GM21367 (cell line): ENCODE measurements around the gene GARS1.

Experiments
- ATAC-seq: cut with Tn5 transposase; IDR thresholded peaks from one replicate; pipeline ENCODE4 v1.9.1; 2021; ENCODE audit not compliant: unreplicated experiment

GARS1 gene

DNA sequence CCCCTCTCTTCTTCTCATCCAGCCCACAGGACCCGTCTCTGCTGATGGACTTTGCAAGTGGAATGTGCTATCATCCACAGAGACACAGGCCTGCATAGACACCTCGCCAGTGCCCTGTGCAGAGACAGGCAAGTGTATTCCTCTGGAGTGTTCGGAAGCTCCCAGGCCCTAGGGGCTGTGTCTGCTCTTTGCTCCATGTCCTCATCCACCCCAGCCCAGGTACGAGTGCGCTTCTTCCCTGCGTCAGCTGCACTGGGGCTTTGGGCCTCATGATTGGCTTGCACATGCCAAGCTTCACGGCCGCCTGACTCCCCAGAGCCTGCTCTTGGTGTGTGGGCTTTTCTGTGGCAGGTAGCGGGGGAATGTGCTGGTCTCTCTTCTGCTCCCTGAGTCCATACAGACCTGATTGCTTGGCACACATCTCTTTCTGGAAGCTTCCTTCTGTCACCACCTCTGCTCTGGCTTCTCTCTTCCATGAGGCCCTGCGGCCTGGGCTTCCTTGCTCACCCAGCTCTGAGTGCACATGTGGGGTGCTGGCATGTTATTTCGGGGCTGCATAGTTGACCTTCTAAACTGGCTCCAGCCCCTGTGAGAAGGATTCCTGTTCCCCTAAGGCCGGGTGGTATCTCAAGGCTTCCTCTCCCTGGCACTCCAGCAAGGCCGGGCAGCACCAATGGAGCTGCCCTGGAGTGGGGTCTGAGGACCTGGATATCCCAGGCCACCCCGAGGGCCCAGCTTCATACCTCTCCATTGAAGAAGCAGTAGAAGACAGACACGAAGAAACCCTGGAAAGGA is 59.8 kb downstream of the GARS1 start:
- ATAC-seq: no peak

DNA sequence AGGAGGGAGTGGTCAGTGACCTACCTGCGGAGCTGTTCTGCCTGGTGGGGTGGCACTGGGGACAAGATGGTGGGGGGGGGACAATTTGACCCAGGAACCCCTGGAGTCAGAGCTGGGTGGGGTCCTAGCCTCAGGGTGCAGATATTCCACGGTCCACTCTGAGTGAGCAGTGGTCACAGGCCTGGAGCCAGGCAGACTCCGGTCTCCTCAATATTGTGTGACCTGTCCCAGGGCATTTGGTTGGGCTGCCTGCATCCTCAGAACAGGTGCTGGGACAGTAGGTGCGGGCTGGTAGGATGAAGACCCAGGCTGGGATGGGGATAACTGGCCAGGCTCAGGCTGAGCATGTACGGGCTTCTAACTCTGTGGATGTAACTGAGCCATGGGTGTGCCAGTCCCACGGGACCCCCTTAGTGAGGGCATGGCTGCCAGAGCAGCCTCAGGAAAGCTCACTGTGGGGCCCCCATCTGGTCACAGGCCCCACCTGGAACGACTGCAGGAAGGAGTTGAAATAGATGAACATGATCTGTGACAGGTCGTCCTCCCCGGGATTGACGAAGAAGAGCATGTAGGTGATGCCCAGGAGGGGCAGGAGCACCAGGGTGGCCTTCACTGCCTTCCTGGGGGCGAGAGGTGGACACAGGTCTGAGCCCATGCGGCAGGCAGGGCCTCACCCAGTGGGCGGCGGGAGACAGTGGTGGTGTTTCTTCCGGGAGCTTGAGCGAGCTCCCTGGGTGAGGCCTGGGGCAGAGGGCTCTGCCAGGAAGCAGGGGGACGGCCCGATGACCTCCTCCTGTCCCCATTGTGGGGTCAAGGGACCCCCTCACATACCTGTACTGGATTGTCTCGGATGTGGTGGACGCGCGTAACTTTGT is 60.7 kb downstream of the GARS1 start:
- ATAC-seq: no peak

DNA sequence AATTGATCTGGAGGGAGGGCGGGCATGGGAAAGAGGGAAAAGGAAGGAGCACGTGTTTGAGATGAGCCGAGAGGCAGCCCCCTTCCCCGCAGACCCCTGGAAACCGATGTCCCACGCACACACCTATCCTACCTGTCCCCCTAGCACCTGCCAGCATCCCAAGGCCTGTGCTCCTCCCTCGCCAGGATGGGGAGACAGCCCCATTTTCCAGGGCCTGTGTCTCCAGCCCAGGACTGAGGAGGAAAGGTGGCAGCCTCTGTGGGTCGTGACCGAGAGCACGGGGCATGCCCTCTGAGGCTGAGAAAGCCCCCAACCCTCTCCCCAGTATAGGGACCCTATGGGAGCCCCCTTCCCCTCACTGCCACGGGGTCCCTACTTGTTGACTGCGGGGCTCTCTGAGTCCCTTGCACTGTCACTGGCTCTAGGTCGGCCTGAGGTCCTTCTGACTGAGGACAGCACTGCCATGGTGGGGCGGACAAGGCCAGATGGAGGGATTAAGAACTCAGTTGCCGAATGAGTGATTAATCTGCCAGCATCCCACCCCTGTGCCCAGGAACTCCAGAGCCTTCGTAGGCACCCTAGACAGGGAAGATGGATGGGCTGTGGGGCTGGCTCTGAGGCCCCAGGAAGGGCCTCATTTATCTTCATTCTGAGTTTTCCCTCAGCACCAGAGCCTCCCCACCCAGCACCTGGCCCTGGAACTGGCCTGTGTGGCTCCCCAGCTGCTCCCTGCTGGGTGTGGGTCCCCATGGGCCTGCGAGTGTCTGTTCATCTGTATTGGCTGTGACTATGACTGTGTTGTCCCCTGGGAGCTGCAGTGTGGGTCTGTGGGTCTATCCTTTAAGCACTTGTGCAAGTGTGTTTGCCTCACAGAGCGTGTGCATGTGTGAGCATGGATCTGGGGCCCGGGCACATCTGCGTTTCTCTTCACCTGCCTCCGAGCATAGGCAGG is 61.6 kb downstream of the GARS1 start:
- ATAC-seq: no peak

DNA sequence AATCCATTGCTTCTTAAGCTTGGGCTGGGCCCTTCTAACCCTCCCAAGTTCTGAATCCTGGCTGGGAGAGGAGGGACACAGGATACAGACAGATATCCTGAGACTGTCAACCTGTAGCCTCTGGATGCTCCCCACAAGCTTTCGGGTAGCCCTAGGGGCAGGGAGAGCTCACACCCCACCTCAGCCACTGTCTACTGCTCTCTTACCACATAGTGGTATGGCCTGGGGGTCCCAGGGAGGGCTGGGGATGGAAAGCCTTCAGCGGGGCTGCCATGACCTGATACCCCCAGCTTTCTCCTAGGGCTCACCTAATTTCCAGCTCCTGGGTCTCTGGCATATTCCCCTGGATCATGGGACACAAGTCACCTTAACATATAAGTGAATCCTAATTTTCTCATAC is 62.5 kb downstream of the GARS1 start:
- no peak for ATAC-seq

DNA sequence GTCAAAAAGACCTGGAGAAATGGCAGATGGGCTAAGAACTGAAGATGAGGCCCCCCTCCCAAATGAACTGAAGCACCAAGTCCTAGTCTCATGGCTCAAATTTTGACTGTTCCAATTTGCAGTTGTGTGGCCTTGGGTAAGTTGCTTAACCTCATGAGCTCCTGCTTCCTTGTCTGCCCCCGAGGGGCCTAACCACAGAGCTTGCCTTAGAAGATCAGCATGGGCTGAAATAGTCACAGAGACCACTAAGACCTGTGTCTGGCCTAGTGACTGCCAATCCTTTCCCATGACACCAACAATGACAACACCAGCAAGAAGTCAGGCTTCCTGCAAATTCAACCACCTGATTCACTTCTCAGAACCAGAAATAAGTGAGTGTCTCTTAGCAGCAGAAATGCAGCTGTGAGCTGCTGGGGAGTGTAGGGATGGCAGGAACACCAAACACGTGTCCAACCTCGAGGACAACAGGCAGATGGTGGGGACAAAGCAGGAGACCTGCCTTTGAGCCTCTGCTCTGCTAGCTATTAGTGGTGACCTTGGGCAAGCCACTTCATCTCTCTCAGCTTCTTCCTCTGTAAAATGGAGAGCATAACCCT is 63.9 kb downstream of the GARS1 start:
- no peak for ATAC-seq

DNA sequence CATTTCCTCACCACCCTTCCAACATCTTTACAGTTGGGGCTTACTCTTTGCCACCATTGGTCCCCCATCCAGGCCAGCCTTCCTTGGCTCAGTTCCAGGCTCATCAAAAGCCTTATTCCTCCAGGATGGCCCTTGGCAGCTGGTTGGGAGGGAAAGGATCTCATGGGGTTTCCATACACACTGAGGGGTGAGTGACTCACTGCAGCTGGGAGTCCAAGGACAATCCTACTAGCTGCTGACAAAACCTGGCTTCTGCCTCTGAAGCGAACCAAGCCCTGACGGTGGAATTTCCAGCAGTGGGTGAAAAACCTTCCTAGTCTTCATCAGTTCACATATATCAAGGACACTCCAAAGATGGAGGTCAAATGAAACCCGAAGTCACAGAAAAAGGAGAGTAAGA is 64.6 kb downstream of the GARS1 start:
- ATAC-seq: no peak

DNA sequence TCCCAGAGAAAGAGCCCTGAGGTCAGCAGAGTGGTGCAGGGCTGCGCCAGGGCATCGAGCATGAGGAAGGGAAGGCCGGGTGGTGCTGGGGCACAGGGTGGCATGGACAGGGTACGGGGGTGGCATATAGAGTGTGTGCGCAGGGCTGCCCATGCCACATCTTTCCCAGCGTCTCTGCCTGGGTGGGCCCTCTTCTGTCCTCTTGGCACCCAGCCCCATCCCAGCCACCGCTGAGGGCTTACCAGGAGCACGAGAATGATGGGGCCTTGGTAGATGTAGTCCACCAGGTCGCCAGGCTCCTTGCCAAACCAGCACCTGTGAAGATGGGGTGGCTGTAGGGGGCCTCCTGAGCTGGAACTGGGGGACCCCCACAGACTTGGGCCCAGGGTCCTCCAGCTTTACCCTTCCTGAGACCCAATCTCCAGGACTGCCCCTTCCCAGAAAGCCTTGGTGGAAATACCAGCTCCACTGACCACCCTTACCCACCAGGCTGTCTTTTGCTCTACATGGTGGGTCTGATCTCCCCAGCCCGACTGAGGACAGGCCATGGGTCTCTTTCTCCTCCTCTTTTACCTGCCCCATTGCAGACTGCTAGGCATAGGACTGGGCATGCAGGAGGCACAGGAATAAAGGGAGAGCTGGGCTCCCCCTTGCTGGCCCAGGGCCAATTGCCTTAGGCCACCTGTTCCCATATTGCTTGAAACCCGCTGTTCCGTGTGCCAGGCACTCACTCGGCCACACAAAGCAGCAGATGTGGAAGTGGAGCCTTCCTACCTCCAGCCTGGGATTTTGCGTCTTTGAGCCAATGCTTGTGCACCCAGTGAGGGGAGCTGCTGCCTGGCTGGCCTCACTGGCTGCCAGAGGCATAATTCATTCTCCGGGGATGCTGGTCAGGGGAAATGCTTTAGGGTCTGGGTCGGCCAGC is 65.9 kb downstream of the GARS1 start:
- ATAC-seq: no peak

DNA sequence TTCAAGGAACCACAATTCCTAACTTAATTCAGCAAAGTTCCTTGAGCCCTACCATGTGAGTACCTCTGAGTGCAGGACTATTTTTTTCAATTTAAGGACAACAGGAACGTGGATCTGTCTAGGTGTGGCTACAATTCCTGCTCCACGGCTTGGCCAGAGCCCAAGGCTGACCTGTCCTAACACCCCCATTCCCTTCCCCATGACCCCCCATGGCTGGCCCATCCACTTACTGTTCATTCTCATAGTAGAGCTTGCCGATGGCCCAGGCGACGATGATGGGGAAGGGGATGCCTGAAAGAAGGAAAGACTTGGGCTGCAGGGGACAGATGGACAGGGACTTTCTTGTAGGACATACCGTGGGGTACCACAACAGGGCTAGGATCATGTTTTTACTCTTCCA is 67.2 kb downstream of the GARS1 start:
- no peak for ATAC-seq

DNA sequence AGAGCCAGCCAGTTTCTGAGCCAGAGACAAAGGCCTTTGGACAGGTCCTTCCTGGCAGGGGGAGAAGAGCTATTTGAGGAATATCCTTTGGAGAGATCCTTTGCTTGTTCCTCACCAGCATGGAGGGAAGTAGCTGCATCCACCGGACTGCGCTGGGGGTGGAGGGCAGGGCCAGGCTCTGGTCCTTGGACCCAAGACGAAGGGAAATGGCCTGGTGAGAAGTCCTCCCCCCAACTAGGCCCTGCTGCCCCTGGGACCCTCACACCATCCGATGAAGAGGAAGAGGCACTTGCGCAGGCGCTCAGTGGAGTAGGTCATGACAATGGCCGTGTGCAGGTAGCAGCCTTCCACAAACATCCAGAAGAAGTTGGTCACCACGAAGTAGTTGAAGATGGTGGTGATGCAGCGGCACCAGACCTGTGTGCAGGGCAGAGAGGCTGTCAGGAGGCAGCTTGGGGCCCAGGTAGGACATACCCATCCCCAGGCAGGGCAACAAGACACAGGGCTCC is 67.8 kb downstream of the GARS1 start:
- ATAC-seq: no peak

DNA sequence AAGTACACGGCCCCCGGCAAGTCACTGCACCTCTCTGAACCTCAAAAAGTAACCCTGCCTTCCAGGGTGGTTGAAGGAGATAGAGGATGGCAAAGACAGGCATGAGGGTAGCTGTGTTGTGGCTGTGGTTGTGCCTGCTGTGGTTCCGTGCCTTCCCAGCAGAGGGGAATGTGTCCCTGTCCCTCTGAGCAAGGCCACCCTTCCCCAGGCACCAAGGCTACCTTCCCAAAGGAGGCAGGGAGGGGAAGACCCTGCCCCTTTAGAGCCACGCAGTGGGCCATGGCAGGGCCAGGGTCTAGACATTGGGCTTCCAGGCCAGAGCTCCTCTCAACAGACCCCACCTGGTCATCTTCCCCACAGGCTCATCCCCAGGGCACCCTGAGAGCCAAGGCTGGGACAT is 68.7 kb downstream of the GARS1 start:
- no peak for ATAC-seq

DNA sequence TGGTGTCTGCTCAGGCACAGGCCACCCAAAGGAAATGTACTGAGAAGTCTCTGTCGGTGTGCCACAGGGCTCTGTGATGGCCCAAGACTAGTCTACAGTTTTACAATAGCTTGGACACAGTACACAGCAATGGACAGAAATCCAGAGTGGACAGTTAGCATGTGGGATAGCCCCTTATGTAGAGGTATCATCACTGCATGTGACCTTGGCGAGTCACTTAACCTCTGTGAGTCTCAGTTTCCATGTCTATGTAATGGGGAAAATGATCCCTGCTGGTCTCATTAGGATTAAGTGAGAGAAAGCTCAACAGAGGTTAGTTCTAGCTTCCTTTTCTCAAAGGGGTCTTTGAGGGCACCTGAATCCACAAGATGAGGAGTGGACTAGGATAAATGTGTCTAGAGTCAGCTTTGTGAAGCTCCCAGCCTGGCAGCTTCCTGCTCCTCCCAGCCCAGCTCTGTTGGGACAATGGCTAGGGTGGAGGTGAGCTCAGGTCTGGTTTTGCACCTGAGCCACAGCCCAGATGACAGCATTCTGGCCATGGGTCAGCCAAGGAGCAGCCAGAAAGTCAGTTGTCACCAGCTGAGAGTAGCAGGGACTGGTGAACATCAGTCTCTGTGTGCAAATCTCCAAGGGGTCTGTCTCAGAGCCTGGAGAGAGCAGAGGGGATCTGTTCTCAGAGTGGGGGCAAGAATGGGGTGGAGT is 69.7 kb downstream of the GARS1 start:
- ATAC-seq: no peak

DNA sequence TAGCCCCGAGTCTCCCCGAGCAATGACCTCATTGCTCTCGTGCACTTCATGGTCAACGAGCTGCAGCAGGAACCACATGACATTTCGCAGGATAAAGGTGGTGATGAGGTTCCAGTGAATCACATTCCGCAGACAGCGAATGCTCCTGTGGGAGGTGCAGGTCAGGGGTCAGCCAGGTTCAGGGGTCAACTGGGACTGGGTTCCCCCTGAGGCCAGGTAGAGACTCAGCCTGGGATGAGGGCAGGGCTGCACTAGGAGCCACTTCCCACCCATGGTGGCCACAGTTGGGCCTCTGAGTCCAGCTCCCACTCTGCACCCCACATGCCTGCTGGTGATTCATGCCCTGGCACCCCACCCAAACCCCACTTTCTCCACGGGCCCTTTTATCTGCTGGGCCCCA is 70.4 kb downstream of the GARS1 start:
- ATAC-seq: no peak

DNA sequence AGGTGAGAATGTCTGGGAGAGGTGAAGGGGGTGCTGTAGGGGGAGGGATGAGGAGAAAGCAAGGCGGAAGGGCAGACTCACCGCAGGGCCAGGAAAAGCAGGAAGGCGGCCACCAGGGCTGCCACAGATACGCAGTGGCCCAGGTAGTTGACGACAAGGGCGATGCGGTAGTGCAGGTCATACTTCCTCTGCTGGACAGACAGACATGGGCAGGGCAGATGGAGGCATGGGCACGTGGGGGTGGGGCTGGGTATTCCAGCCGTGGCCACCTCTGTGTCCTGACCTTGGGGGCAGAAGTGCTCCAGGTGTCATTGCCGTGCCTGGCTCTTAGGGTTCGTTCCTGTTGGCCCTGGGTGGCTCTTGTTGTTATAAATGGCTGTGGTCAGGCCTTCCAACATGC is 70.8 kb downstream of the GARS1 start:
- no peak for ATAC-seq

DNA sequence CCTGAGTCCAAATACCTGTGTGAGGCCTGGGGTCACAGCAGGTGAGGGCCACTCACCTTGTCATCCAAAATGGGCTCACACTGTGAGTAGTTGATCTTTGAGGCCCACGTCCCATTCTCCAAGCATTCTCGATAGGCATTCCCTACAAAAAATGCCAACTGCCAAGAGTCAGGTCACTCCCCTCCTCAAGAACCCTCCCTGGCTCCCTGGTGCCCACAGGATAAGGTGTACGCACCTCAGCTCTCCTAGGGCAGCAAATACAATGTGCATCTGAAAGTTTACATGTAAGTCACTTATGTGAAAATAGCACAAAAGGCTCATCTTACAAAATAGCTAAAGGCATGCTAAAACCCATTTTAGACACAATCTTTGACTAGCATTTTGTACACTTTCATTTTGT is 72.5 kb downstream of the GARS1 start:
- ATAC-seq: no peak

DNA sequence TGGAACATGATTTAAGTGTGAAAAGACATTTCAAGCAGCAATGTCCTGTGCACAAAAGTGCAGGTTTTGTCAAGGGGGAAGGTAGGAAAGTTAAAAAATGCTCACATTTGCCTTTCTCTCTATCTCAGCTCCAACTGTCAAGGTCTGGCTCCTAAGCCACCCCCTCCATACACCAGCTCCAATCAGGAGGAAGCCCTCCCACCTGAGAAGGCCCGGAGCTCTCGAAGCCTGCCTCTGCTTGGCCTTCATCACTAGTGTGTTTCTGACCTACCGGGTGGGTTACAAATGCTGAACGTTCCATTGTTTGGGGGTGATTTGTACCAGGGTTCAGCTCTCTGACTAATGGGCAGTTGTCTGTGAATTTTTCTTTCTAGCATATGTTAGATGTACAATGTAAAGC is 73.4 kb downstream of the GARS1 start:
- no peak for ATAC-seq

DNA sequence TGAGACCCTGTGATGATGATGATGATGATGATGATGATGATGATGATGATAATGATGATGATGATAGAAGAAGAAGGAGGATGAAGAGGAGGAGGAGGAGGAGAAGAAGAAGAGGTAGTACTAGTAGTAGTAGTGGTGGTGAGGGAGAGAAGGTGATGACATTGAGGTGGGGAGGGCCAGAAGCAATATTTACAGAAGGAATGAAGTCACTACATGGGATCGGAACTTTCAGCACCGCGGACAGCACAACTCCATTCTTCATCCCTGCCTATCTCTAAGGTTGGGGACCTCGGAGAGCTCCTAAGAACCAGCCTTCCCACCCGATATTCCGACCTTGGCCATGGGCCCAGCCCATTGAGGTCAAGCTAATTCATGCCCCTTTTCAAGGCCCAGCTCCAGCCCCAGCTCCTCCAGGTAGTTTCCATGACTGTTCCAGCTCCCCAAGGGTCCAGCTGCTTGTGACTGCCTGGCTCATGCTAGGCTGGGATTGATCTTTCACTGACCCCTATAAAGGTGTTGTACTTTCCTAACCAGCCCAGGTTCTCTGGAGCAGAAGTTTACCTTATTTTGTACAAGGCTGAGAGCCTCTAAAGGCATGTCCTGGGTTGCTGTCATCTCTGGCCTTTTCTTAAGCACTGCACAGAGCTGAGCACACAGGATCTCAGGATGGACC is 77.3 kb downstream of the GARS1 start:
- ATAC-seq: no peak

DNA sequence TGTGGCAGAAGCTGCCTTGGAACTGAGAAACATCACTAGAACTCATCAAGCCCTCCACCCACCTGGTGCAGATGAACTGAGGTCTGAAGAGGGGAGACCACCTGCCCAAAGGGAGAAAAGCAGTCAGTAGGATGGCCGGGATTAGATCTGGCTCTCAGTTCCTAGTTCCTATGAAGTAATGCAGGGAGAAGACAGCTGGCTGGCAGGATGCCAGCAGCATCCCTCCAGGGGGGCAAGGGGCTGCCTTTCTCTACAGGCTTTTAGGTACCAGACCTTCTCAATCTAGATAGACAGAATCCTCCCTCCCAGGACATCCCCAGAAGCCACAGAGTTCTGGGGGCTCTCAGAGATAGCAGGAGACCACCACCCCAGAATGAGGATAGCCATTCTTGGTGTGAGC is 79.7 kb downstream of the GARS1 start:
- ATAC-seq: no peak

DNA sequence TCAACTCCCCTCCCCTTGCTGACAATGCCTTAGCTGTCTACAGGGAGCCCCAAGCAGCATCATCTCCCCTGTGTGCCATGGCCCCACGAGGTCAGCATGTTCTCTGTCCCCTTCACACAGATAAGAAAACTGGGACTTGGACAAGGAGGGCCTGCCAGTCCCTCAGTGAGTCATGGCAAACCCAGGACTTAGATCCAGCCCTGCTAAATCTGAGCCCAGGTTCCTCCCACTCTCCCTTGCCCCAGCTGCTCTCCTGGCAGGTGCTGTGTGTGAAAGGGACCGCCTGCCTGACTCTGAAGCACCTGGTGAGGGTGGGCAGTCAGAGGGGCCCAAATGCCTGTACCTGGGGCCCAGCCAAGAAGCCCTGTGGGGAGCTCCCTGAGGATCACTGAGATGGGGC is 80.2 kb downstream of the GARS1 start:
- ATAC-seq: no peak
